Muscle of arm (tissue), 12 donors: Measurements from ENCODE around the gene PPP2R2D. TPM values are rescaled to one million over a fixed set of nuclear protein-coding genes. Genes with fewer than 3 reads are reported as not detected.

Experiments used
- DNase-seq: peaks from one replicate; pipeline ENCODE4 v3.0.0-alpha.2; 2013
- polyA plus RNA-seq, 12 donors: library from polyadenylated mRNA; unstranded; fragments of 120-200 nt; gene quantifications; one replicate each; pipeline ENCODE4 v1.2.1, GENCODE V29; 2013; ENCODE audit not compliant: insufficient read length in 12 of 12

The PPP2R2D gene
- polyA plus RNA-seq, 12 donors: 25.9 to 44.1 (median 32.8) TPM; not detected in 1

GRCh38 chr10:131996466-131997365 lies 95.9 kb downstream of the PPP2R2D start:
- no peak for DNase-seq

- DNase-seq: no peak
These were observed 96.7 kb downstream of the PPP2R2D start for GRCh38 chr10:131997366-131998049.

GRCh38 chr10:131998050-131998844 lies 97.4 kb downstream of the PPP2R2D start:
- DNase-seq: no peak

GRCh38 chr10:131998845-131999681 lies 98.3 kb downstream of the PPP2R2D start:
- no peak for DNase-seq

GRCh38 chr10:132001238-132001972 lies 100.6 kb downstream of the PPP2R2D start:
- DNase-seq: no peak

GRCh38 chr10:132002004-132002403 lies 101.2 kb downstream of the PPP2R2D start:
- DNase-seq: no peak

- DNase-seq: no peak
These were observed 102.6 kb downstream of the PPP2R2D start for GRCh38 chr10:132003282-132003924.

- DNase-seq: no peak
These were observed 103.2 kb downstream of the PPP2R2D start for GRCh38 chr10:132004052-132004451.

GRCh38 chr10:132005147-132005546 lies 104.3 kb downstream of the PPP2R2D start:
- DNase-seq: no peak

- DNase-seq: no peak
These were observed 106.2 kb downstream of the PPP2R2D start for GRCh38 chr10:132006966-132007365.

GRCh38 chr10:132007681-132008080 lies 106.9 kb downstream of the PPP2R2D start:
- no peak for DNase-seq

Other genes with a start within 250 kb of the PPP2R2D start
- gene BNIP3, start 80.9 kb downstream of the PPP2R2D start, polyA plus RNA-seq: 10 to 100 TPM in 11 of 12 donors, not detected in 1; 22.0 to 53.3 (median 44.9) TPM
- 1 to 10 TPM in 1 of 12 donors, under 1 TPM in 9, not detected in 2; 0.38 to 1.1 (median 0.66) TPM for gene JAKMIP3, start 164.9 kb downstream of the PPP2R2D start, polyA plus RNA-seq